GM12801 (cell line): ENCODE results near the gene LIMS2.

Source experiments
- TF ChIP-seq, protein P1 (sequence below): IDR thresholded peaks from one replicate; pipeline ENCODE4 v1.5.1; 2011; ENCODE audit warnings: control low read depth; ENCODE audit not compliant: insufficient read length; ENCODE audit errors: extremely low read depth

The LIMS2 gene

GRCh38 chr2:127604986-127605385 is 70.3 kb downstream of the LIMS2 start:
- TF ChIP-seq, protein P1, sequence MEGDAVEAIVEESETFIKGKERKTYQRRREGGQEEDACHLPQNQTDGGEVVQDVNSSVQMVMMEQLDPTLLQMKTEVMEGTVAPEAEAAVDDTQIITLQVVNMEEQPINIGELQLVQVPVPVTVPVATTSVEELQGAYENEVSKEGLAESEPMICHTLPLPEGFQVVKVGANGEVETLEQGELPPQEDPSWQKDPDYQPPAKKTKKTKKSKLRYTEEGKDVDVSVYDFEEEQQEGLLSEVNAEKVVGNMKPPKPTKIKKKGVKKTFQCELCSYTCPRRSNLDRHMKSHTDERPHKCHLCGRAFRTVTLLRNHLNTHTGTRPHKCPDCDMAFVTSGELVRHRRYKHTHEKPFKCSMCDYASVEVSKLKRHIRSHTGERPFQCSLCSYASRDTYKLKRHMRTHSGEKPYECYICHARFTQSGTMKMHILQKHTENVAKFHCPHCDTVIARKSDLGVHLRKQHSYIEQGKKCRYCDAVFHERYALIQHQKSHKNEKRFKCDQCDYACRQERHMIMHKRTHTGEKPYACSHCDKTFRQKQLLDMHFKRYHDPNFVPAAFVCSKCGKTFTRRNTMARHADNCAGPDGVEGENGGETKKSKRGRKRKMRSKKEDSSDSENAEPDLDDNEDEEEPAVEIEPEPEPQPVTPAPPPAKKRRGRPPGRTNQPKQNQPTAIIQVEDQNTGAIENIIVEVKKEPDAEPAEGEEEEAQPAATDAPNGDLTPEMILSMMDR = no peak

DNA sequence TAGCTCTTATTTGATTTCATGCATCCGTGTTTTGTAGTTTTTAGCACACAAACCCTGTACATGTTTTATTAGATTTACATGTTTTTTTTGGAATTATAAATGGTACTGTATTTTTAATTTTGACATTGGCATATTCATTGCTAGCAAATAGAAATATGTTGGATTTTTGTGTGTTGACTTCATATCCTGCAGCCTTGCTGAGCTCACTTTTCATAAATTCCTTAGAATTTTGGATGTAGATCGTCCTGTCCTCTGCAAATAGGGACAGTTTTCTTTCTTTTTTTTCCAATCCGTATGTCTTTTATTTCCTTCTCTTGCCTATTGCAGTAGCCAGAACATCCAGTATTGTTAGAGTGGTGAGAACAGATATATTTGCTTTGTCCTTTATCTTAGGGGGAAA is 76.1 kb downstream of the LIMS2 start:
- TF ChIP-seq, protein P1 = no peak

DNA sequence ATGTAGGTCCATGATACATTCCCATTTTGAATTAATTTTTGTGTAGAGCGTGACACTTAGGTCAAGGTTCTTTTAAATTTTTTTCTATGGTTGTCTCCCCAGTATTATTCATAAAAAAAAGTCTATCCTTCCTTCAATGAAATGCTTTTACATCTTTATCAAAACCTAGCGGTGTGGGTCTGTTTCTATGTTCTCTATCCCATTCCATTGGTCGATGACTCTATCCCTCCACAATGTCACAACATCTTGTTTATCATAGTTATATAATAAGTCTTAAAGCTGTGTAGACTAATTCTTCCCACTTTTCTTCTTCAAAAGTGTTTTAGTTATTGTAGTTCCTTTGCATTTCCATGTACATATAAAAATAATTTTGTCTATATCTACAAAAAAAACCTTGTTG is 76.6 kb downstream of the LIMS2 start:
- TF ChIP-seq, protein P1 = no peak

DNA sequence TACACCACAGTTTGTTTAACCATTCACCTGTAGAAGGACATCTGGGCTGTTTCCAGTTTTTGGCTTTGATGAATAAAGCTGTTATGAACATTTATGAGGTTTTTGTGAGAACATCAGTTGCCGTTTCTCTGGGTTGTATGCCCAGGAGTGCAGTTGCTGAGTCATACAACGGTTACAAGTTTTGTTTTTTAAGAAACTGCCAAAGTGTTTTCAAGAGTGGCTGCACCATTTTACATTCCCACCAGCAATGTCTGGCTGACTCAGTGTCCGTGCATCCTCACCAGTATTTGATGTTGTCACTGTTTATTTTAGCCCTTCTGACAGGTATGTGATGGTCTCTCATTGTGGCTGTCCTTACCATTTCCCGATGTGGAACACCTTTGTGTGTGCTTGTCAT is 77.3 kb downstream of the LIMS2 start:
- TF ChIP-seq, protein P1 = no peak

GRCh38 chr2:127597046-127597983 is 78.0 kb downstream of the LIMS2 start:
- TF ChIP-seq, protein P1 = no peak

- TF ChIP-seq, protein P1 = no peak
Observed at GRCh38 chr2:127596311-127597045, 78.9 kb downstream of the LIMS2 start.

- TF ChIP-seq, protein P1 = no peak
Observed at GRCh38 chr2:127594116-127594591, 81.2 kb downstream of the LIMS2 start.
